Smooth muscle cell (in vitro differentiated cells): ENCODE data around the gene GALNT17. TPM values are rescaled to one million over a fixed set of nuclear protein-coding genes. Genes with fewer than 3 reads are reported as not detected.
A peak's percentile ranks its signal among the peaks of the same experiment; 100 is the strongest.

ENCODE experiments used
- DNase-seq: peaks from one replicate; lab custom pipeline; 2025; ENCODE audit not compliant: unreplicated experiment; lab: John Stamatoyannopoulos, UW
- H2AFZ ChIP-seq: fragments of 200-600 bp; sonication (generic); 2 replicates; pipeline ENCODE4 v1.6.0; 2016; ENCODE audit warnings: antibody characterized with exemption, low read depth, mild to moderate bottlenecking
- H3F3A ChIP-seq: fragments of 200-600 bp; sonication (generic); 2 replicates; pipeline ENCODE4 v1.6.0; 2017; ENCODE audit warnings: antibody characterized with exemption, low read depth
- H3K27ac ChIP-seq: fragments of 200-600 bp; sonication (generic); 2 replicates; pipeline ENCODE4 v1.5.1; 2016; ENCODE audit warnings: low read depth, mild to moderate bottlenecking
- H3K27me3 ChIP-seq: fragments of 200-600 bp; sonication (generic); 2 replicates; pipeline ENCODE4 v1.6.1; 2016; ENCODE audit warnings: low read depth, mild to moderate bottlenecking
- H3K36me3 ChIP-seq: fragments of 200-600 bp; sonication (generic); 2 replicates; pipeline ENCODE4 v1.5.1; 2016; ENCODE audit warnings: low read depth
- H3K4me1 ChIP-seq: fragments of 200-600 bp; sonication (generic); 2 replicates; pipeline ENCODE4 v1.5.1; 2016; ENCODE audit warnings: low read depth
- H3K4me2 ChIP-seq: fragments of 200-600 bp; sonication (generic); 2 replicates; pipeline ENCODE4 v1.6.0; 2016; ENCODE audit warnings: mild to moderate bottlenecking
- H3K4me3 ChIP-seq: fragments of 200-600 bp; sonication (generic); 2 replicates; pipeline ENCODE4 v1.5.1; 2016; ENCODE audit warnings: mild to moderate bottlenecking
- H3K79me2 ChIP-seq: fragments of 200-600 bp; sonication (generic); 2 replicates; pipeline ENCODE4 v1.6.0; 2016; ENCODE audit warnings: low read depth, mild to moderate bottlenecking
- H3K9ac ChIP-seq: fragments of 200-600 bp; sonication (generic); 2 replicates; pipeline ENCODE4 v1.6.0; 2016; ENCODE audit warnings: low read depth
- H3K9me3 ChIP-seq: fragments of 200-600 bp; sonication (generic); replicated peaks from 2 replicates; pipeline ENCODE4 v1.5.1; 2016; ENCODE audit warnings: low read depth
- H4K20me1 ChIP-seq: fragments of 200-600 bp; sonication (generic); 2 replicates; pipeline ENCODE4 v1.6.0; 2016; ENCODE audit warnings: low read depth
- CTCF ChIP-seq: fragments of 200-600 bp; sonication (generic); IDR thresholded peaks from 2 replicates; pipeline ENCODE4 v1.5.1; 2017; ENCODE audit warnings: borderline replicate concordance, mild to moderate bottlenecking, antibody characterized with exemption; ENCODE audit not compliant: insufficient read depth, poor library complexity, severe bottlenecking
- WGBS: methylation state at CpG from one replicate; pipeline ENCODE4 v1.1.7; 2016; ENCODE audit warnings: low lambda C conversion rate; 5-methylcytosine and 5-hydroxymethylcytosine counted together
- polyA plus RNA-seq: library from polyadenylated mRNA; unstranded; fragments of >200 nt; fragmentation: Nextera tagmentation; extraction: Ambion mirVana; gene quantifications from 2 replicates; pipeline ENCODE4 v1.2.1, GENCODE V29; 2016
- total RNA-seq: library from RNA; depleted of rRNA; stranded (reverse); fragments of >200 nt; gene quantifications from 2 replicates; pipeline ENCODE4 v1.2.3, GENCODE V29; 2014

GALNT17 gene
- total and polyA plus RNA-seq, 2 experiments from 2014 or later, result 0.38 to 0.45 TPM

- TF ChIP-seq CTCF, result no peak
- no peak overlapping the region for H3K9ac ChIP-seq
- peaks cover 11% of the 10 kb centered on the region for H3K4me1 ChIP-seq
- H3K36me3 ChIP-seq, result no peaks in the 10 kb centered on the region
- H3K79me2 ChIP-seq, result no peaks in the 10 kb centered on the region
- no peaks in the 10 kb centered on the region for H3K27me3 ChIP-seq
- H4K20me1 ChIP-seq, result no peaks in the 10 kb centered on the region
- no peak overlapping the region for H3K27ac ChIP-seq
- H3K4me2 ChIP-seq, result no peak overlapping the region
- no peak overlapping the region for H2AFZ ChIP-seq
- no peaks in the 10 kb centered on the region for H3F3A ChIP-seq
- no peaks in the 10 kb centered on the region for H3K9me3 ChIP-seq
- no peak overlapping the region for H3K4me3 ChIP-seq
- DNase-seq, result no peak
- 61% methylated on average over 4 of the region's 4 CpGs for WGBS
These were observed 158.5 kb downstream of the GALNT17 start for GRCh38 chr7:71290452-71290851.

GRCh38 chr7:71298378-71298777 is 166.4 kb downstream of the GALNT17 start:
- no peak for TF ChIP-seq CTCF
- Histone ChIP-seq H2AFZ (no peak overlapping the region), H3K27me3 (no peaks in the 10 kb centered on the region), H3K4me3 (no peak overlapping the region), H3F3A (no peaks in the 10 kb centered on the region), H3K36me3 (no peaks in the 10 kb centered on the region), H3K9me3 (no peaks in the 10 kb centered on the region), H3K79me2 (no peaks in the 10 kb centered on the region), H4K20me1 (no peaks in the 10 kb centered on the region), H3K4me2 (no peak overlapping the region), H3K9ac (no peak overlapping the region), H3K27ac (no peak overlapping the region), H3K4me1 (peaks cover 3% of the 10 kb centered on the region)
- DNase-seq, result no peak
- 90% methylated on average over 6 of the region's 6 CpGs for WGBS

- no peak overlapping the region for H3K4me3 ChIP-seq
- H3K9me3 ChIP-seq, result no peaks in the 10 kb centered on the region
- no peak overlapping the region for H3K4me2 ChIP-seq
- H2AFZ ChIP-seq, result peak overlapping the region; percentile 45
- no peak overlapping the region for H3K9ac ChIP-seq
- peaks cover 12% of the 10 kb centered on the region for H3K4me1 ChIP-seq
- WGBS, result 51% methylated on average over 3 of the region's 3 CpGs
- H4K20me1 ChIP-seq, result no peaks in the 10 kb centered on the region
- no peaks in the 10 kb centered on the region for H3K27me3 ChIP-seq
- H3K36me3 ChIP-seq, result no peaks in the 10 kb centered on the region
- peaks cover 7% of the 10 kb centered on the region for H3F3A ChIP-seq
- DNase-seq, result no peak
- H3K79me2 ChIP-seq, result no peaks in the 10 kb centered on the region
- no peak for TF ChIP-seq CTCF
- no peak overlapping the region for H3K27ac ChIP-seq
These were observed 168.1 kb downstream of the GALNT17 start for GRCh38 chr7:71300086-71300485.

- Histone ChIP-seq H3K4me2 (no peak overlapping the region), H3K4me3 (no peak overlapping the region), H3K9ac (no peak overlapping the region), H3K79me2 (no peaks in the 10 kb centered on the region), H2AFZ (peak overlapping the region; percentile 45), H3K27ac (no peak overlapping the region), H3K9me3 (no peaks in the 10 kb centered on the region), H3K27me3 (no peaks in the 10 kb centered on the region), H3K4me1 (peaks cover 12% of the 10 kb centered on the region), H4K20me1 (no peaks in the 10 kb centered on the region), H3K36me3 (no peaks in the 10 kb centered on the region), H3F3A (peaks cover 7% of the 10 kb centered on the region)
- 70% methylated on average over 6 of the region's 6 CpGs for WGBS
- DNase-seq, result no peak
- TF ChIP-seq CTCF, result no peak
These were observed 168.7 kb downstream of the GALNT17 start for GRCh38 chr7:71300603-71301002.
